ENCODE data around the gene MRM2.

DNA sequence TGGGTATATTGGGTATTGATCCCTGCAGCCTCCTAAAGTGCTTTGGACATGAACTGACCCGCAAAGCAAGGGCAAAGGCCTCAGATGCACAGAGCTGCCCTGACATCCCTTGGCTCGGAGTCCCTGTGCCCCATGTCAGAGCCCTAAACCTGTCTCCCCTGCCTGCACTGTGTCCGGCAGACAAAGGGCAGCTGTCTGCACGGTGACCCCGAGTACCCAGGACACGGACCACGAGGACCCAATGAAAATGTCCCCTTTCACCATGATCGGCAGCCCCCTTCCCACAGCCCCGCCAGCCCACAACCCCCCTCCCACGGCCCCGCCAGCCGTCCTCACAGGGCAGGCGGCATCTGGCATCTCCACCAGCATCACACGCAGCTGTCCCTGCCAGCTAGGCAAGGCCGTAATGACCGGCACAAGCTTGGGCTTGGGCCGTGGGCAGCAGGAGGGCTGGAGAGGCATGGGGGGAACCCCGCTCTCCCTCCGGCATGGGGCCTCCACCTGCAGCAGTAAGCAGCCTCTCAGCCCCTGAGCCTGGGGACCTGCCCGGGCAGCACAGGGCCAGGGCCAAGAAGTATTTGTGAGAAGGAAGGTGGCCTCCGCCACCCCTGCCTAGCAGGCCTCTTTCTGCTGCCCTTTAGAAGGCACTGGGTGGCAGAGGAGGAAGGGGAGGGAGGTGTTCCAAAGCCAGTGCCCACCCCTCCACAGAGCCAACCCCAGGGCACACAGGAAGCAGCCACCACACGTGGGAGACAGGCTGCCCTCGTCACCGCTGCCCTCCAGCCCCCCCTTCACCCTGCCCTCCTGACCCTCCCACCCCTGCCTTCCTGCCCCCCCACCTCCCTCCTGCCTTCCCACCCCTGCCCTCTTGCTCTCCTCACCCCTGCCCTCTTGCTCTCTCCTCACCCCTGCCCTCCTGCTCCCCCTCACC is 10.1 kb upstream of the MRM2 start:
- TF ChIP-seq POLR2A (IDR thresholded peaks at IDR 0.05; ENCODE audit: low read depth, low read length) (peak; percentile 25; the same call in 1 of the 2 replicates), POLR2AphosphoS5 (IDR thresholded peaks at IDR 0.05; ENCODE audit: low read depth, low read length) (0 out of 2 replicates have a peak, but pooled peaks have one; percentile 13), TAF1 (IDR thresholded peaks at IDR 0.05; ENCODE audit: low read depth, low read length) (no peak), PAX5 (IDR thresholded peaks at IDR 0.05; ENCODE audit: insufficient read depth, low read length, severe bottlenecking) (no peak), SPI1 (IDR thresholded peaks at IDR 0.05; ENCODE audit: low read depth, low read length) (no peak), POU2F2 (IDR thresholded peaks at IDR 0.05; ENCODE audit: low read depth, low read length) (no peak)
